Measurements from ENCODE around the gene RAPGEF2.

DNA sequence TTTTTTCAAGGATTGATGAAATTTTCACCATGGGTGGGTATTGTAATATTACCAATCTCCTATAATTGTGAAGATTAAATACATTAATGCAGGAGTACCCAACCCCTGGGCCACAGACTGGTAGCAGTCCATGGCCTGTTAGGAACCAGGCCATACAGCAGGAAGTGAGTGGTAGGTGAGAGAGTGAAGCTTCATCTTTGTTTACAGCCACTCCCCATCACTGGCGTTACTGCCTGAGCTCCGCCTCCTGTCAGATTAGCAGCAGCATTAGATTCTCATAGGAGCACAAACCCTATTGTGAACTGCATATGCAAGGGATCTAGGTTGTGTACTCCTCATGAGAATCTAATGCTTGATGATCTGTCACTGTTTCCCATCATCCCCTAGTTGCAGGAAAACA, 15.1 kb downstream of the RAPGEF2 start:
- TF ChIP-seq, protein P1, sequence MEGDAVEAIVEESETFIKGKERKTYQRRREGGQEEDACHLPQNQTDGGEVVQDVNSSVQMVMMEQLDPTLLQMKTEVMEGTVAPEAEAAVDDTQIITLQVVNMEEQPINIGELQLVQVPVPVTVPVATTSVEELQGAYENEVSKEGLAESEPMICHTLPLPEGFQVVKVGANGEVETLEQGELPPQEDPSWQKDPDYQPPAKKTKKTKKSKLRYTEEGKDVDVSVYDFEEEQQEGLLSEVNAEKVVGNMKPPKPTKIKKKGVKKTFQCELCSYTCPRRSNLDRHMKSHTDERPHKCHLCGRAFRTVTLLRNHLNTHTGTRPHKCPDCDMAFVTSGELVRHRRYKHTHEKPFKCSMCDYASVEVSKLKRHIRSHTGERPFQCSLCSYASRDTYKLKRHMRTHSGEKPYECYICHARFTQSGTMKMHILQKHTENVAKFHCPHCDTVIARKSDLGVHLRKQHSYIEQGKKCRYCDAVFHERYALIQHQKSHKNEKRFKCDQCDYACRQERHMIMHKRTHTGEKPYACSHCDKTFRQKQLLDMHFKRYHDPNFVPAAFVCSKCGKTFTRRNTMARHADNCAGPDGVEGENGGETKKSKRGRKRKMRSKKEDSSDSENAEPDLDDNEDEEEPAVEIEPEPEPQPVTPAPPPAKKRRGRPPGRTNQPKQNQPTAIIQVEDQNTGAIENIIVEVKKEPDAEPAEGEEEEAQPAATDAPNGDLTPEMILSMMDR (IDR thresholded peaks at IDR 0.05) = no peak
- TF ChIP-seq POLR2A (IDR thresholded peaks at IDR 0.05) = no peak
- no peak for TF ChIP-seq POLR2AphosphoS5 (IDR thresholded peaks at IDR 0.05)

Measured in breast epithelium (tissue), 3 donors.